ENCODE data around the gene CYSLTR2.
"Not testable (repeated sequence)": the region's sequence is repeated elsewhere in the genome, so short reads cannot be mapped to it uniquely, and the experiment has no call there.

Gene CYSLTR2

GRCh38 chr13:48644951-48645350 is 8.8 kb upstream of the CYSLTR2 start:
- no peak for DNase-seq (ENCODE audit: low read depth)

- DNase-seq (ENCODE audit: low read depth) = no peak
Observed at GRCh38 chr13:48645845-48646244, 7.9 kb upstream of the CYSLTR2 start.

- no peak for DNase-seq (ENCODE audit: low read depth)
Observed at GRCh38 chr13:48646791-48647190, 6.9 kb upstream of the CYSLTR2 start.

GRCh38 chr13:48647625-48648024 is 6.1 kb upstream of the CYSLTR2 start:
- DNase-seq (ENCODE audit: low read depth) = no peak

- no peak for DNase-seq (ENCODE audit: low read depth)
Observed at GRCh38 chr13:48648446-48648845, 5.3 kb upstream of the CYSLTR2 start.

GRCh38 chr13:48652851-48653471 is 768 bp upstream of the CYSLTR2 start:
- no peak for DNase-seq (ENCODE audit: low read depth)

GRCh38 chr13:48654511-48654910 is 782 bp downstream of the CYSLTR2 start:
- no peak for DNase-seq (ENCODE audit: low read depth)

- DNase-seq (ENCODE audit: low read depth) = no peak
Observed at GRCh38 chr13:48655291-48655690, 1.6 kb downstream of the CYSLTR2 start.

GRCh38 chr13:48656608-48657007 is 2.9 kb downstream of the CYSLTR2 start:
- no peak for DNase-seq (ENCODE audit: low read depth)

- no peak for DNase-seq (ENCODE audit: low read depth)
Observed at GRCh38 chr13:48660361-48661076, 6.8 kb downstream of the CYSLTR2 start.

- DNase-seq (ENCODE audit: low read depth) = no peak
Observed at GRCh38 chr13:48661107-48661506, 7.4 kb downstream of the CYSLTR2 start.

GRCh38 chr13:48662226-48662625 is 8.5 kb downstream of the CYSLTR2 start:
- no peak for DNase-seq (ENCODE audit: low read depth)

- no peak for DNase-seq (ENCODE audit: low read depth)
Observed at GRCh38 chr13:48667136-48667535, 13.4 kb downstream of the CYSLTR2 start.

- DNase-seq (ENCODE audit: low read depth) = not testable (repeated sequence)
Observed at GRCh38 chr13:48671421-48671820, 17.7 kb downstream of the CYSLTR2 start.

GRCh38 chr13:48675247-48675646 is 21.5 kb downstream of the CYSLTR2 start:
- DNase-seq (ENCODE audit: low read depth) = no peak

GRCh38 chr13:48678316-48678715 is 24.6 kb downstream of the CYSLTR2 start:
- no peak for DNase-seq (ENCODE audit: low read depth)

- DNase-seq (ENCODE audit: low read depth) = no peak
Observed at GRCh38 chr13:48679941-48680680, 26.4 kb downstream of the CYSLTR2 start.

GRCh38 chr13:48680756-48681392 is 27.1 kb downstream of the CYSLTR2 start:
- DNase-seq (ENCODE audit: low read depth) = no peak

- no peak for DNase-seq (ENCODE audit: low read depth)
Observed at GRCh38 chr13:48681905-48682304, 28.2 kb downstream of the CYSLTR2 start.

- no peak for DNase-seq (ENCODE audit: low read depth)
Observed at GRCh38 chr13:48682436-48682835, 28.7 kb downstream of the CYSLTR2 start.

GRCh38 chr13:48686636-48687210 is 33.0 kb downstream of the CYSLTR2 start:
- no peak for DNase-seq (ENCODE audit: low read depth)

- DNase-seq (ENCODE audit: low read depth) = no peak
Observed at GRCh38 chr13:48687249-48687648, 33.5 kb downstream of the CYSLTR2 start.
